ENCODE data around the gene NDN.
"Not testable (repeated sequence)": the region's sequence is repeated elsewhere in the genome, so short reads cannot be mapped to it uniquely, and the experiment has no call there.

The NDN gene

GRCh38 chr15:23687143-23687470 is at the start of gene NDN:
Gene NDN (minus strand): TSS chr15:23687305. CDS start chr15:23687217, 88 bp downstream.
- peak; percentile 46 for DNase-seq (ENCODE audit: low spot score)

GRCh38 chr15:23736033-23736673 is 49.0 kb upstream of the NDN start:
- DNase-seq (ENCODE audit: low spot score), result no peak

GRCh38 chr15:23734862-23735261 is 47.8 kb upstream of the NDN start:
- DNase-seq (ENCODE audit: low spot score), result peak; percentile 26

- DNase-seq (ENCODE audit: low spot score), result not testable (repeated sequence)
Observed at GRCh38 chr15:23713874-23714656, 27.0 kb upstream of the NDN start.

- no peak for DNase-seq (ENCODE audit: low spot score)
Observed at GRCh38 chr15:23708332-23708731, 21.2 kb upstream of the NDN start.

GRCh38 chr15:23695282-23695681 is 8.2 kb upstream of the NDN start:
- no peak for DNase-seq (ENCODE audit: low spot score)

GRCh38 chr15:23694592-23694991 is 7.5 kb upstream of the NDN start:
- no peak for DNase-seq (ENCODE audit: low spot score)

- DNase-seq (ENCODE audit: low spot score), result peak; percentile 66
Observed at GRCh38 chr15:23690450-23690852, 3.3 kb upstream of the NDN start.

GRCh38 chr15:23690015-23690414 is 2.9 kb upstream of the NDN start:
- no peak for DNase-seq (ENCODE audit: low spot score)

- no peak for DNase-seq (ENCODE audit: low spot score)
Observed at GRCh38 chr15:23686466-23687142, 501 bp downstream of the NDN start.

- no peak for DNase-seq (ENCODE audit: low spot score)
Observed at GRCh38 chr15:23671481-23671880, 15.6 kb downstream of the NDN start.

- no peak for DNase-seq (ENCODE audit: low spot score)
Observed at GRCh38 chr15:23670970-23671369, 16.1 kb downstream of the NDN start.

GRCh38 chr15:23663232-23663631 is 23.9 kb downstream of the NDN start:
- no peak for DNase-seq (ENCODE audit: low spot score)

- DNase-seq (ENCODE audit: low spot score), result no peak
Observed at GRCh38 chr15:23648920-23649515, 38.1 kb downstream of the NDN start.

GRCh38 chr15:23647421-23648370 is 39.4 kb downstream of the NDN start, which contains the start of gene MAGEL2:
Gene MAGEL2 (minus strand): TSS chr15:23647867. CDS start chr15:23647742, 125 bp downstream.
- no peak for DNase-seq (ENCODE audit: low spot score)

- DNase-seq (ENCODE audit: low spot score), result no peak
Observed at GRCh38 chr15:23647001-23647295, 40.2 kb downstream of the NDN start.

- DNase-seq (ENCODE audit: low spot score), result no peak
Observed at GRCh38 chr15:23646165-23647000, 40.7 kb downstream of the NDN start.

- no peak for DNase-seq (ENCODE audit: low spot score)
Observed at GRCh38 chr15:23645371-23646164, 41.5 kb downstream of the NDN start.

GRCh38 chr15:23644829-23645228 is 42.3 kb downstream of the NDN start:
- DNase-seq (ENCODE audit: low spot score), result no peak

Data from putamen (tissue), 1 donor.